Measurements from ENCODE around the gene IL34.

DNA sequence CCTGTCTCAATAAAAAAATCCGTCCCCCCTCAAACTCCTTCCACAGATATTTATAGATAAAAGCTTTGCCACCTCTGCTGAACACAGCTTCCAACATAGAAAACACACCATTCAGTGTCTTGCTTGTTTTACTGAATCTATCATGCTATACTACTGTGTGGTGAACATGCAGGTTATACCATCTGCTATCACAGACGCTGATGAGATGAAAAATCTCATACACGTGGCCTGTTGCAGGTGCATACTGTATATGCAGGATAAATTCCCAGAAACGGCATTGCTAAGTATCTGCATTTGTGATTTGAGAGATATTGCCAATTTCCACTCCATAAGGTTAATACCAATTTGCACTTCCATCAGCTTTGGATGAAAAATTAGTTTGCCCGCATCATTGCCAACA lies 30.4 kb upstream of the IL34 start:
- TF ChIP-seq CTCF (IDR thresholded peaks at IDR 0.05; ENCODE audit: insufficient read depth, low read length) = no peak
- no peak for TF ChIP-seq POLR2AphosphoS5 (IDR thresholded peaks at IDR 0.05; ENCODE audit: low read depth)
- no peak for TF ChIP-seq REST (IDR thresholded peaks at IDR 0.05; ENCODE audit: insufficient replicate concordance, low read depth)
- TF ChIP-seq GABPA (IDR thresholded peaks at IDR 0.05; ENCODE audit: low read depth) = no peak
- no peak for TF ChIP-seq SPI1 (IDR thresholded peaks at IDR 0.05; ENCODE audit: borderline replicate concordance, low read depth)

Measured in HL-60 (cell line).